Spleen (tissue), 7 donors: ENCODE results near the gene ARHGEF26.

Experiments
- POLR2AphosphoS5 ChIP-seq, 3 donors: sonication (generic); formaldehyde crosslinking; IDR thresholded peaks; one replicate each; pipeline ENCODE4 v1.5.1; 2017; ENCODE audit warnings: antibody characterized with exemption in 3 of 3
- TF ChIP-seq, protein P1 (sequence below), 11 experiments: fragments of 200-600 bp in 7 of 11; fragments of 450-650 bp in 4 of 11; sonication (generic) in 4 of 11; IDR thresholded peaks in 8 of 11; conservative IDR thresholded peaks in 3 of 11; 1 replicate in 7 of 11; 2 replicates in 4 of 11; pipeline versions ENCODE4 v1.4.0 to v1.8.0; 2016 to 2021; ENCODE audit warnings: antibody characterized with exemption in 11 of 11, inconsistent platforms in 4 of 11, mild to moderate bottlenecking in 1 of 11
- donor health status: DM: no; HTN: no; CAD: no; lungs with moderate emphysema.
- donor health status: DM: no; HTN: no; CAD: no.
- donor health status: DM: no; HTN: no; CAD: no.

DNA sequence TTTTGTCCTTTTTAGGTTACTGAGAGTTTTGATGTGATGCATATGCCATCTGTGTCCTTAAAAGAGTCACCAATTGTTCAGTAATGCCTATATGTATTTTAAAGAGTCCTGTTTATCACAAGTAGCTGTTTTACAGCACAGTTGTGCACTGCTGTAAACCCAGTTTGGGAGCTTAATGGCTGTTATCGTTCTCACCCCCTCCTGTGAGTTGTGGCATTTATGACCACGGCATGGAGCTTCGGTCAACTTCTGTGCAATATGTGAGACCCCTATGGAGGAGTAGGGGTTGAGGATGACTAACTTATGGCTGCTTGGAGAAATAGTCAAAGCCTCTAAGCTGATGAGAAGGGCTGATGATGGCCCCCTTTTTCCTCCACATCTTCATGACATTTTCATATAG lies 67.2 kb downstream of the ARHGEF26 start:
- TF ChIP-seq, protein P1, sequence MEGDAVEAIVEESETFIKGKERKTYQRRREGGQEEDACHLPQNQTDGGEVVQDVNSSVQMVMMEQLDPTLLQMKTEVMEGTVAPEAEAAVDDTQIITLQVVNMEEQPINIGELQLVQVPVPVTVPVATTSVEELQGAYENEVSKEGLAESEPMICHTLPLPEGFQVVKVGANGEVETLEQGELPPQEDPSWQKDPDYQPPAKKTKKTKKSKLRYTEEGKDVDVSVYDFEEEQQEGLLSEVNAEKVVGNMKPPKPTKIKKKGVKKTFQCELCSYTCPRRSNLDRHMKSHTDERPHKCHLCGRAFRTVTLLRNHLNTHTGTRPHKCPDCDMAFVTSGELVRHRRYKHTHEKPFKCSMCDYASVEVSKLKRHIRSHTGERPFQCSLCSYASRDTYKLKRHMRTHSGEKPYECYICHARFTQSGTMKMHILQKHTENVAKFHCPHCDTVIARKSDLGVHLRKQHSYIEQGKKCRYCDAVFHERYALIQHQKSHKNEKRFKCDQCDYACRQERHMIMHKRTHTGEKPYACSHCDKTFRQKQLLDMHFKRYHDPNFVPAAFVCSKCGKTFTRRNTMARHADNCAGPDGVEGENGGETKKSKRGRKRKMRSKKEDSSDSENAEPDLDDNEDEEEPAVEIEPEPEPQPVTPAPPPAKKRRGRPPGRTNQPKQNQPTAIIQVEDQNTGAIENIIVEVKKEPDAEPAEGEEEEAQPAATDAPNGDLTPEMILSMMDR (IDR thresholded peaks at IDR 0.05 in 8 of 11, conservative IDR thresholded peaks at IDR 0.05 in 3 of 11), result no peak
- TF ChIP-seq POLR2AphosphoS5 (IDR thresholded peaks at IDR 0.05), result no peak
